GM12878 (cell line): ENCODE measurements around the gene NTM. TPM values are rescaled to one million over a fixed set of nuclear protein-coding genes. Genes with fewer than 3 reads are reported as not detected.

Source experiments
- ATAC-seq: fragments of 200-7000 bp; cut with Tn5 transposase; 3 replicates; pipeline ENCODE4 v1.9.1; 2020; ENCODE audit warnings: mild to moderate bottlenecking, moderate library complexity
- BruUV-seq: library from RNA; stranded (reverse); fragments of 400-500 nt; replicated peaks from 2 replicates; lab custom pipeline; 2021; lab: Mats Ljungman, UMichigan
- CTCF ChIA-PET: fragments of 300-600 bp; sonication (Branson Sonifier 250); formaldehyde crosslinking; extraction: SDS; loops from one replicate; lab custom pipeline; 2021; ENCODE audit warnings: inconsistent platforms; lab: Yijun Ruan, JAX
- POLR2A ChIA-PET: fragments of 350-600 bp; formaldehyde crosslinking; extraction: SDS; loops from one replicate; lab custom pipeline; 2021; ENCODE audit warnings: inconsistent platforms; lab: Charles Lee
- RAD21 ChIA-PET: fragments of 300-600 bp; sonication (Branson Sonifier 250); formaldehyde crosslinking; loops from one replicate; lab custom pipeline; 2023; ENCODE audit warnings: antibody characterized with exemption; ENCODE audit not compliant: unreplicated experiment; lab: Charles Lee
- SMC1A ChIA-PET: fragments of 300-600 bp; sonication (Branson Sonifier 250); formaldehyde crosslinking; loops from one replicate; lab custom pipeline; 2023; ENCODE audit not compliant: unreplicated experiment, uncharacterized antibody; lab: Charles Lee
- DNase-seq: peaks from one replicate; pipeline ENCODE4 v3.0.0-alpha.2; 2011; ENCODE audit warnings: low read depth, low spot score
- FAIRE-seq: peaks from 3 replicates; lab custom pipeline; 2011; peaks lifted over from hg19 to GRCh38; lab: Jason Lieb, UNC
- H2AFZ ChIP-seq: 2 replicates; pipeline ENCODE4 v1.6.0; 2011; ENCODE audit warnings: low read depth, low read length, control low read depth; ENCODE audit not compliant: control insufficient read depth
- H3K27ac ChIP-seq: 2 replicates; pipeline ENCODE4 v1.5.1; 2011; ENCODE audit warnings: control low read depth; ENCODE audit not compliant: control insufficient read depth, insufficient read depth
- H3K27me3 ChIP-seq, 2 experiments: replicated peaks in 1 of 2; 2 replicates each; pipeline versions ENCODE4 v1.6.0 to v1.6.1; 2011; ENCODE audit warnings: low read length in 1 of 2; ENCODE audit not compliant: control insufficient read depth in 2 of 2, insufficient read depth in 2 of 2
- H3K36me3 ChIP-seq, 2 experiments: 2 replicates each; pipeline ENCODE4 v1.5.1; 2011; ENCODE audit warnings: low read length in 1 of 2; ENCODE audit not compliant: control insufficient read depth in 2 of 2, insufficient read depth in 2 of 2
- H3K4me1 ChIP-seq: 2 replicates; pipeline ENCODE4 v1.6.1; 2011; ENCODE audit warnings: mild to moderate bottlenecking, low read length, moderate library complexity, mixed read lengths; ENCODE audit not compliant: control insufficient read depth, insufficient read depth
- H3K4me2 ChIP-seq: 2 replicates; pipeline ENCODE4 v1.6.0; 2011; ENCODE audit warnings: control low read depth; ENCODE audit not compliant: control insufficient read depth, insufficient read depth
- H3K4me3 ChIP-seq: fragments of 200-600 bp; sonication (generic); 2 replicates; pipeline ENCODE4 v1.5.1; 2016
- H3K79me2 ChIP-seq: 2 replicates; pipeline ENCODE4 v1.6.0; 2011; ENCODE audit warnings: low read length; ENCODE audit not compliant: control insufficient read depth, insufficient read depth
- H3K9ac ChIP-seq: 2 replicates; pipeline ENCODE4 v1.8.0; 2011; ENCODE audit warnings: low read length, control low read depth, mixed read lengths; ENCODE audit not compliant: control insufficient read depth, insufficient read depth
- H3K9me3 ChIP-seq: replicated peaks from 3 replicates; pipeline ENCODE4 v1.5.1; 2011; ENCODE audit warnings: mild to moderate bottlenecking, low read length; ENCODE audit not compliant: control insufficient read depth, insufficient read depth
- H4K20me1 ChIP-seq: 2 replicates; pipeline ENCODE4 v1.6.0; 2011; ENCODE audit not compliant: control insufficient read depth, insufficient read depth
- ASH2L ChIP-seq: fragments of 300-600, 200-600 bp; sonication (generic); IDR thresholded peaks from 2 replicates; pipeline ENCODE4 v1.6.1; 2017; ENCODE audit warnings: low read depth, mild to moderate bottlenecking, borderline replicate concordance
- ESRRA ChIP-seq: IDR thresholded peaks from 2 replicates; pipeline ENCODE4 v1.6.1; 2012; ENCODE audit warnings: mild to moderate bottlenecking, low read length, improper control_type of control experiment
- HDAC2 ChIP-seq: fragments of 200-600 bp; sonication (generic); IDR thresholded peaks from 2 replicates; pipeline ENCODE4 v1.6.1; 2017
- HDGF ChIP-seq: fragments of 450-650 bp; IDR thresholded peaks from 2 replicates; pipeline ENCODE4 v1.6.1; 2016; ENCODE audit warnings: antibody characterized with exemption
- POLR2AphosphoS2 ChIP-seq: IDR thresholded peaks from 2 replicates; pipeline ENCODE4 v1.6.1; 2011; ENCODE audit warnings: low read depth, mild to moderate bottlenecking, low read length, improper control_type of control experiment, moderate library complexity
- RAD21 ChIP-seq: IDR thresholded peaks from 2 replicates; pipeline ENCODE4 v1.6.1; 2011; ENCODE audit warnings: mild to moderate bottlenecking, low read depth, low read length, moderate library complexity; ENCODE audit not compliant: insufficient read depth
- RB1 ChIP-seq: fragments of 450-650 bp; formaldehyde crosslinking; IDR thresholded peaks from 2 replicates; pipeline ENCODE4 v1.6.1; 2017; ENCODE audit warnings: mild to moderate bottlenecking, borderline replicate concordance
- STAT3 ChIP-seq: IDR thresholded peaks from 2 replicates; pipeline ENCODE4 v1.6.1; 2011; ENCODE audit warnings: low read depth, low read length, improper control_type of control experiment
- SUZ12 ChIP-seq: fragments of 200-600 bp; sonication (generic); IDR thresholded peaks from one replicate; pipeline ENCODE4 v1.6.1; 2018; ENCODE audit warnings: antibody characterized with exemption, mild to moderate bottlenecking; ENCODE audit not compliant: unreplicated experiment
- WRNIP1 ChIP-seq: IDR thresholded peaks from 2 replicates; pipeline ENCODE4 v1.6.1; 2011; ENCODE audit warnings: low read depth, low read length, improper control_type of control experiment, borderline replicate concordance
- ZZZ3 ChIP-seq: IDR thresholded peaks from 2 replicates; pipeline ENCODE4 v1.6.1; 2011; ENCODE audit warnings: low read depth; ENCODE audit not compliant: control insufficient read depth, insufficient read length
- WGBS: methylation state at CpG from one replicate; pipeline ENCODE4 v1.1.6; 2016; ENCODE audit warnings: low lambda C conversion rate; ENCODE audit not compliant: insufficient replicate concordance, insufficient coverage; ENCODE audit errors: missing lambda C conversion rate; 5-methylcytosine and 5-hydroxymethylcytosine counted together
- in situ Hi-C: fragments of 300-500 bp; cut with MboI; formaldehyde crosslinking; loops from 9 replicates; pipeline ENCODE4 v1.14.3; 2018; ENCODE audit warnings: mixed read lengths
- intact Hi-C: fragments of 100-400 bp; cut with micrococcal nuclease; formaldehyde crosslinking; loops from one replicate; pipeline ENCODE4 v1.14.2; 2022; ENCODE audit not compliant: unreplicated experiment
- polyA plus RNA-seq, 11 experiments: library from polyadenylated mRNA; depleted of rRNA in 4 of 11; unstranded in 6 of 11; stranded (reverse) in 5 of 11; fragments of >200 nt; fragmentation: Nextera tagmentation in 4 of 11; fragmentation: Illumina TruSeq in 1 of 11; extraction: Ambion mirVana in 4 of 11; extraction: Trizol in 1 of 11; gene quantifications; 1 replicate in 1 of 11; 2 replicates in 10 of 11; pipeline versions ENCODE4 v1.2.1 to v1.2.3, GENCODE V29; 2011 to 2016; ENCODE audit warnings: inconsistent platforms in 2 of 11, missing spikeins in 2 of 11, low read depth in 1 of 11
- total RNA-seq, 4 experiments: library from RNA; depleted of rRNA in 3 of 4; stranded (reverse); fragments of >200 nt in 3 of 4; fragmentation: Illumina TruSeq in 1 of 4; extraction: Trizol in 1 of 4; gene quantifications; 2 replicates each; pipeline versions ENCODE4 v1.2.1 to v1.2.3, GENCODE V29; 2013 to 2021
- TF ChIP-seq, protein P1 (sequence below): fragments of 450-650 bp; IDR thresholded peaks from 2 replicates; pipeline ENCODE4 v1.6.1; 2017; ENCODE audit warnings: mild to moderate bottlenecking
- TF ChIP-seq, protein P2 (sequence below): IDR thresholded peaks from 2 replicates; pipeline ENCODE4 v1.6.1; 2012; ENCODE audit warnings: mild to moderate bottlenecking, low read depth, low read length
- TF ChIP-seq, protein P3 (sequence below): fragments of 450-650 bp; formaldehyde crosslinking; IDR thresholded peaks from 2 replicates; pipeline ENCODE4 v1.4.0; 2022; ENCODE audit warnings: mild to moderate bottlenecking, moderate library complexity

NTM gene
- total and polyA plus RNA-seq, 10 of the 15 experiments (the other 5 are each of a cell fraction or from before 2014, with no cell fraction given) = not detected

DNA sequence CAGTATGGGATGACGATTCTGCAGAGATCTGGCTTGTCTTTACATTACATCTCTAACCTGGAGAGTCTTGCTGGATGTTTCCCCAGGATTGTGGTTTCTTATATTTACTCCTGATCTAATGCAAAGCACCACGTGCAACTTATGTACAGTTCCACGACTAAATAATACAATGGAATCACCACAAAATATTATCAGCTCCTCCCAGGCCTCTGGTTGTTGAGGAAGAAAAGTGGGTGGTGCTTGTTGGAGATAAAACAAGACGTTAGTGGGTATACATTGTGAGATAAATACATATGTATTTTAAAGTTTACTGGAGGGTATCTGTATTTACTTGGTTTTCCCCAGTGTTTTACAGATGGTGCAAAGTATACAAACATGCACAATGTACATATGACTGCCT lies 569.7 kb downstream of the NTM start (continued):
- TF ChIP-seq, protein P1, sequence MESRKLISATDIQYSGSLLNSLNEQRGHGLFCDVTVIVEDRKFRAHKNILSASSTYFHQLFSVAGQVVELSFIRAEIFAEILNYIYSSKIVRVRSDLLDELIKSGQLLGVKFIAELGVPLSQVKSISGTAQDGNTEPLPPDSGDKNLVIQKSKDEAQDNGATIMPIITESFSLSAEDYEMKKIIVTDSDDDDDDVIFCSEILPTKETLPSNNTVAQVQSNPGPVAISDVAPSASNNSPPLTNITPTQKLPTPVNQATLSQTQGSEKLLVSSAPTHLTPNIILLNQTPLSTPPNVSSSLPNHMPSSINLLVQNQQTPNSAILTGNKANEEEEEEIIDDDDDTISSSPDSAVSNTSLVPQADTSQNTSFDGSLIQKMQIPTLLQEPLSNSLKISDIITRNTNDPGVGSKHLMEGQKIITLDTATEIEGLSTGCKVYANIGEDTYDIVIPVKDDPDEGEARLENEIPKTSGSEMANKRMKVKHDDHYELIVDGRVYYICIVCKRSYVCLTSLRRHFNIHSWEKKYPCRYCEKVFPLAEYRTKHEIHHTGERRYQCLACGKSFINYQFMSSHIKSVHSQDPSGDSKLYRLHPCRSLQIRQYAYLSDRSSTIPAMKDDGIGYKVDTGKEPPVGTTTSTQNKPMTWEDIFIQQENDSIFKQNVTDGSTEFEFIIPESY = no peak
- TF ChIP-seq, all 136 proteins: peak for 0

DNA sequence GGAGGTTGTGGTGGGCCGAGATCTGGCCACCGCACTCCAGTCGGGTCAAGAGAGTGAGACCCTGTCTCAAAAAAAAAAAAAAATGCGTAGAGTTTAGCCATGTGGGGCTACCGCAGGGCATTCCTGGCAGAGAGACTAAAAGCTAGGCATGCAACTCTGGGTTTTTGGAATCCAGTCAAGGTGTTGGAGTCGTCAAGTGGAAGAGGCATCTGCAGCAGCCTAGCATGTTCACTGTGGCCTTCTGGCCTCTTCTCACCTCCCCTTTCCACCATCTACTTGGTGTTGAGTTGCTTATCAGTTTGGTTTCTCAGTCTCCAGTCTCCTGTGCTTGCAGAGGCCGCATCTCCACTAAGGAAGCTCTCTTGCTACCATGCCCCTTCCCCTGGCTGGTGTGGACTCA lies 572.5 kb downstream of the NTM start:
- no peaks in the 10 kb centered on the region for H4K20me1 ChIP-seq
- H3K4me1 ChIP-seq = peaks cover 5% of the 10 kb centered on the region
- H3K9me3 ChIP-seq = no peaks in the 10 kb centered on the region
- no peak for ATAC-seq
- ChIA-PET SMC1A (no interaction called here), POLR2A (no interaction called here), CTCF (no interaction called here), RAD21 (no interaction called here)
- FAIRE-seq = no peak
- H3K79me2 ChIP-seq = no peaks in the 10 kb centered on the region
- BruUV-seq = no TSS peak
- no peak overlapping the region for H3K4me3 ChIP-seq
- no peak overlapping the region for H2AFZ ChIP-seq
- no peak overlapping the region for H3K27ac ChIP-seq
- intact Hi-C loops (no loop called here), in situ Hi-C loops (no loop called here)
- H3K36me3 ChIP-seq = no peaks in the 10 kb centered on the region
- H3K27me3 ChIP-seq = peaks cover 0 to 2% of the 10 kb centered on the region in 2 experiments; a peak in 2 of 4 replicates
- H3K4me2 ChIP-seq = no peak overlapping the region
- 29% methylated on average over 6 of the region's 7 CpGs for WGBS
- DNase-seq = no peak
- H3K9ac ChIP-seq = no peak overlapping the region
- TF ChIP-seq POLR2AphosphoS2 (no peak), WRNIP1 (no peak), SUZ12 (no peak), STAT3 (no peak), ZZZ3 (no peak), HDGF (no peak), ESRRA (no peak), ASH2L (no peak), RAD21 (no peak), RB1 (no peak), HDAC2 (no peak)
- TF ChIP-seq, protein P2, sequence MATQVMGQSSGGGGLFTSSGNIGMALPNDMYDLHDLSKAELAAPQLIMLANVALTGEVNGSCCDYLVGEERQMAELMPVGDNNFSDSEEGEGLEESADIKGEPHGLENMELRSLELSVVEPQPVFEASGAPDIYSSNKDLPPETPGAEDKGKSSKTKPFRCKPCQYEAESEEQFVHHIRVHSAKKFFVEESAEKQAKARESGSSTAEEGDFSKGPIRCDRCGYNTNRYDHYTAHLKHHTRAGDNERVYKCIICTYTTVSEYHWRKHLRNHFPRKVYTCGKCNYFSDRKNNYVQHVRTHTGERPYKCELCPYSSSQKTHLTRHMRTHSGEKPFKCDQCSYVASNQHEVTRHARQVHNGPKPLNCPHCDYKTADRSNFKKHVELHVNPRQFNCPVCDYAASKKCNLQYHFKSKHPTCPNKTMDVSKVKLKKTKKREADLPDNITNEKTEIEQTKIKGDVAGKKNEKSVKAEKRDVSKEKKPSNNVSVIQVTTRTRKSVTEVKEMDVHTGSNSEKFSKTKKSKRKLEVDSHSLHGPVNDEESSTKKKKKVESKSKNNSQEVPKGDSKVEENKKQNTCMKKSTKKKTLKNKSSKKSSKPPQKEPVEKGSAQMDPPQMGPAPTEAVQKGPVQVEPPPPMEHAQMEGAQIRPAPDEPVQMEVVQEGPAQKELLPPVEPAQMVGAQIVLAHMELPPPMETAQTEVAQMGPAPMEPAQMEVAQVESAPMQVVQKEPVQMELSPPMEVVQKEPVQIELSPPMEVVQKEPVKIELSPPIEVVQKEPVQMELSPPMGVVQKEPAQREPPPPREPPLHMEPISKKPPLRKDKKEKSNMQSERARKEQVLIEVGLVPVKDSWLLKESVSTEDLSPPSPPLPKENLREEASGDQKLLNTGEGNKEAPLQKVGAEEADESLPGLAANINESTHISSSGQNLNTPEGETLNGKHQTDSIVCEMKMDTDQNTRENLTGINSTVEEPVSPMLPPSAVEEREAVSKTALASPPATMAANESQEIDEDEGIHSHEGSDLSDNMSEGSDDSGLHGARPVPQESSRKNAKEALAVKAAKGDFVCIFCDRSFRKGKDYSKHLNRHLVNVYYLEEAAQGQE = no peak
- TF ChIP-seq, protein P3, sequence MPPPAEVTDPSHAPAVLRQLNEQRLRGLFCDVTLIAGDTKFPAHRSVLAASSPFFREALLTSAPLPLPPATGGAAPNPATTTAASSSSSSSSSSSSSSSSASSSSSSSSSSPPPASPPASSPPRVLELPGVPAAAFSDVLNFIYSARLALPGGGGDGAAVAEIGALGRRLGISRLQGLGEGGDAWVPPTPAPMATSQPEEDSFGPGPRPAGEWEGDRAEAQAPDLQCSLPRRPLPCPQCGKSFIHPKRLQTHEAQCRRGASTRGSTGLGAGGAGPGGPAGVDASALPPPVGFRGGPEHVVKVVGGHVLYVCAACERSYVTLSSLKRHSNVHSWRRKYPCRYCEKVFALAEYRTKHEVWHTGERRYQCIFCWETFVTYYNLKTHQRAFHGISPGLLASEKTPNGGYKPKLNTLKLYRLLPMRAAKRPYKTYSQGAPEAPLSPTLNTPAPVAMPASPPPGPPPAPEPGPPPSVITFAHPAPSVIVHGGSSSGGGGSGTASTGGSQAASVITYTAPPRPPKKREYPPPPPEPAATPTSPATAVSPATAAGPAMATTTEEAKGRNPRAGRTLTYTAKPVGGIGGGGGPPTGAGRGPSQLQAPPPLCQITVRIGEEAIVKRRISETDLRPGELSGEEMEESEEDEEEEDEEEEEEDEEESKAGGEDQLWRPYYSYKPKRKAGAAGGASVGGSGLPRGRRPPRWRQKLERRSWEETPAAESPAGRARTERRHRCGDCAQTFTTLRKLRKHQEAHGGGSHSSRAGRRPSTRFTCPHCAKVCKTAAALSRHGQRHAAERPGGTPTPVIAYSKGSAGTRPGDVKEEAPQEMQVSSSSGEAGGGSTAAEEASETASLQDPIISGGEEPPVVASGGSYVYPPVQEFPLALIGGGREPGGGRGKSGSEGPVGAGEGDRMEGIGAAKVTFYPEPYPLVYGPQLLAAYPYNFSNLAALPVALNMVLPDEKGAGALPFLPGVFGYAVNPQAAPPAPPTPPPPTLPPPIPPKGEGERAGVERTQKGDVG (CRISPR knock-in tag) = no peak
